GM19397 (cell line): ENCODE data around the gene CSNK1G1.
"Not testable (repeated sequence)": the region's sequence is repeated elsewhere in the genome, so short reads cannot be mapped to it uniquely, and the experiment has no call there.

Source experiments
- ATAC-seq: cut with Tn5 transposase; IDR thresholded peaks from one replicate; pipeline ENCODE4 v1.9.1; 2021; ENCODE audit warnings: mild to moderate bottlenecking, moderate library complexity; ENCODE audit not compliant: unreplicated experiment

The CSNK1G1 gene

DNA sequence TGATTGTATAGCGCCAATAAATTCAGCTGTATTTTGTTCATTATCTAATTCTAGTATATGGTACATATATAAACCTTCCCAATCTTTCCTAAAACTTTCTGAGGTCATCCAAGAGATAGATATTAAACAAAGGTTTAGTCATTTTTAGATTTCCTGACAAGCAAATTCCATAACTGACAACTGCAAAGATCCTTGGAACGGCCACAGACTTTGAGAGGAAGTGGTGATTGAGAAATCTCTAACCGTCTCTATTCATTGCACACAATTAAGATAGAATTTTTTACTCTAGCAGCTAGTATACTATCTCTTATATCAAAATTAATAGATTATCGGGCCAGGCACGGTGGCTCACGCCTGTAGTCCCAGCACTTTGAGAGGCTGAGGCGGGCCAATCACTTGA, 4.7 kb downstream of the CSNK1G1 start:
- ATAC-seq: no peak

DNA sequence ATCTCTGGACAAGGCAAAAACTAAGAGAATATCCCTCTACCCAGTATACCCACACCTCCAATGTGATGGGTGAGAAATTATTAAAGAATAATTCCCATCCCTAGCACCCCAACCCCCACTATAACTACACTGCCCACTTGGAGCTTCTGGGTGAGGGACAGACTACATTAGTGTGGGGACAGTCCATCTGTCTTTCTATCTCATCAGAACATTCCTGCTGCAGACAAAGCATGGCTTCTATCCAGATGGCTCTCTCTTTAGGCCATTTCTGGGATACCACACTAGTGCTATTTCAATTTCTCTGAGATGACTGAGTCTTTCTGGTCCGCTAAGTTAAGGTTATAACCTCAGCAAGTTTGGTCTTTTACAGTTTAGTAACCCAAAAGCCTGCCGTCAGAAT, 6.6 kb downstream of the CSNK1G1 start:
- no peak for ATAC-seq

DNA sequence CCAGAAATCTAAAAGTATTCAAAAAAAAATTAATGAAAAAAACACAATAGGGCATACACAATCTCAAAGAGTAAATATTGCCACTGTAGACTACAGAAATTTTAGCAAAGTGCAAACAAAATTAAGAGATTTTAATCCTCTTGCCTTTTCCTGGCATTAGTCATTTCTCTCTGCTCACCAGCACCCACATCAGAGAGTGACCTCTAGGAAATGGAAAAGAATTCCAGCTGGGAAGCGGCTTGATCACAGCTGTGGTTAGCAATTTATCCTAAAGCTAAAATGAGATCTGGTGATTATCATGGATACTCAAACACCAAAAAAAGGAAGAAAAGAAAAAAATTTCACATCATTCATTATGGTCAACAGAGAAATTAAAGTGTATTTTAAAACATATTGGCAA, 7.5 kb downstream of the CSNK1G1 start:
- no peak for ATAC-seq

DNA sequence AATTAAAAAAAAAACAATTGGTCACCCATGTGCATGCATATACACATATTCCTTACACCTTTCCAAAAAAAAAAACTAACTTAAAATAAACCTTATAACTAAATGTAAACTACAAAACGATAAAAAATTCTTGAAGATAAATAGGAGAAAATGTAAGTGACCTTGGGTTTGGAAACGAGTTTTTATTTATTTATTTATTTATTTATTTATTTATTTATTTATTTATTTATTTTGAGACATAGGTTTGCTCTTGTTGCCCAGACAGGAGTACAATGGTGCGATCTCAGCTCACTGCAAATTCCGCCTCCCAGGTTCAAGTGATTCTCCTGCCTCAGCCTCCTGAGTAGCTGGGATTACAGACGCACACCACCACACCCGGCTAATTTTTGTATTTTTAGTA, 9.7 kb downstream of the CSNK1G1 start:
- ATAC-seq: not testable (repeated sequence)

DNA sequence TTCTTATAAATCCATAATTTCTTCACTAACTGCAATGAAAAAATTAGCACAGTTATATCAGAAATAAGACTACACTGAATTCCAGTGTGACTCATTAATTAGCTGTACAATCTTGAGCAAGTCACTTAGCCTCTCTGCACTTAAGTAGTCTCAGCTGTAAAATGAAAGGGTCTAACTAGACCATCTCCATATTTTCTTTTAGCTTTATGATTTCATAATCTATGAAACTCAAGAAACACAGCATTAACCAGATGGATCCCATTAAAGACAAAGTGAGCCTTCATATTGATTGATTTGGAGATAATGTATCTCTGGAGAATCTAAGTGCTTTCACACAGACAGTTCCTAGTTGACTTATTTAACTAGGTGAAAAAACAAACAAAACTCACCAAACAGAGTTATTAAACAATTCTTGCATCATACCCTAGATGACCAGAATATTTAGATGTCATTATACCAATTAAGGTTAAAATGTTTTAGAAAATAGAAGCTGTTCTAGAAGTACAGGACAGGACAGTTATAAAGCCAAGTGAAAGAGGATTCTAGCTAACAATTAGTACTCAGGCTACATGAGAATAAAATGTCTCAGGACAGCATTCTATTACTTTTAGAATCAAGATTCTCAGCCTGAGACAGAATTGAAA, 11.2 kb downstream of the CSNK1G1 start:
- ATAC-seq: no peak

DNA sequence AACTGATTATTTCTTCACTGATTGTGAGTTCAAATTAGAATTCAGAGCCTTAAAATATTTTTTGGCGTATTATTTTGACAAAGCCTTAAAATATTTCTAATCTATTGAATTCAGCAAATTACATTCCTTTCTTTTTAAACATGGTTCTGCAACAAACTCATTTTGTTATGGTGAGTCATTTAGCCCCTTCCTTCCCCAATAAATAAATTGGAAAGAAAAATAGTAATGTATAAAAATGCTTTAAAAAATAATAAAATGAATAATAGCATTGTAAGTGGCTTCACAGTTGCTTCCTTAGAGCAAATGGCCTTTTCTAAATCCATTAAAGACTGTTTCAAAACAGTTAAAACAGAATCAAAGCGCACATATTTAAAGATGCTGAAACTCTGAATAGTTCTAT, 12.1 kb downstream of the CSNK1G1 start:
- no peak for ATAC-seq

DNA sequence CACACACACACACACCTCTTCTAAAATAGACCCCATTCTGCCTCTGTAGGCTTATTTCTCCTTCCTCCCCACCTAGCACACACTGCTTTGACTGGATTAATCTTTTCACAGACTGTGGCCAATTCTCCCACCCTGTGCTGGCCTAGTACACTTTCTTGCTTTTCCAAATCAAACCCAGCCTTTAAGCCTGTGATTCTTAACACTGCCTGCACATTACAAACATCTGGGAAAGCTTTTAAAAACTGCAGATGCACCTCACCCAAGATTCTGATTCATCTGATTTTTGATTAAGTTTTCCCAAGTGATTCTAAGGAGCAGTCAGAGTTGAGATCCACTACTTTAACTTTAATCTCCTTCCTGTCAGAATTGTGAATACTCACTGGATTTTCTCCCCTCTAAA, 12.8 kb downstream of the CSNK1G1 start:
- ATAC-seq: no peak

DNA sequence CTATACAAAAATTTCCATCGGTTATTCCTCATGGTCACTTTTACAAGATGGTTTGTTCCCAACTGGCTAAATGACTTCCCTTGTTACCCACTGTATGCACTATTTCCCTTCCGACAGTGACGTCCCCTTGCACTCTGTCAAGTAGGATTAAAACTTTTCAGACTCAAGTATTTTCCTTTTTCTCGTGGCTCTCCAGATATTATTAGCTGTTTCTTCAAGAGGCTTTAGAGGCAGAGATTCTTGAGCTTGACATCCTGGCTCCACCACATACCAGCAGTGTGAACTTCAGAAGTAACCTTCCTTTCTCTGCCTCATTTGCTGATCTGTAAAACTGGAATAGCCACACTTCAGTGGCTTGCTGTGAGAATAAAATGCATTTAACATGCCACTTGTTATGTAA, 14.0 kb downstream of the CSNK1G1 start:
- no peak for ATAC-seq

DNA sequence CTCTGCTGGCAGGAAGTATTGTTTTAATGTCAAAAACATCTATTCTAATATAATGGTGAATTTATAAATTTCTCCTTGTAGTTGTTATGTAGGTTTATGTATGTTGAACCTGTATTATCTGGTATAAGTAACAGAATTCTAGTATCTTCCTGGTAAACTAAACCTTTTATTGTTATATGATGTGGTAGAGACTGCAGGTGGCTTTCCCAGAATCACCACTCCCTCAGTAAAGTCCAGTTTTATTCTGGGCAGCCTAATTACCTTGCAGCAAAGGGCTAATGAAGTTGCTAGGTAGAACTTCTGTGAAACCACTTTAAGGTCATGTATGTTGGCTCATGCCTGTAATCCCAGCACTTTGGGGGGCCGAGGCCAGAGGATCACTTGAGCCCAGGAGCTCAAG, 15.6 kb downstream of the CSNK1G1 start:
- no peak for ATAC-seq

DNA sequence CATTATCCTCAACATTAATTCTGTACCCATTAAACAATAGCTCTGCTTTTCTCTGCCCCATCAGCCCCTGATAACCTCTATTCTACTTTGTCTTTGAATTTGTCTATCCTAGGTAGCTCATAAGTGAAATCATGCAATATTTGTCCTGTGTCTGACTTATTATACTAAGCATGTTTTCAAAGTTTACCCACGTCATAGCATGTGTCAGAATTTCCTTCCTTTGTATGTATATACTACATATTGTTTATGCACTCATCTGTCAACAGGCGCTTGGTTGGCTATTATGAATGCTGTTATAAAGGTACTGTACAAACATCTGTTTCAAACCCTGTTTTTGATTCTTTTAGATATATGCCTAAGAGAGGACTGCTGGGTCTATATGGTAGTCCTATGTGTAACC, 18.2 kb downstream of the CSNK1G1 start:
- ATAC-seq: no peak

DNA sequence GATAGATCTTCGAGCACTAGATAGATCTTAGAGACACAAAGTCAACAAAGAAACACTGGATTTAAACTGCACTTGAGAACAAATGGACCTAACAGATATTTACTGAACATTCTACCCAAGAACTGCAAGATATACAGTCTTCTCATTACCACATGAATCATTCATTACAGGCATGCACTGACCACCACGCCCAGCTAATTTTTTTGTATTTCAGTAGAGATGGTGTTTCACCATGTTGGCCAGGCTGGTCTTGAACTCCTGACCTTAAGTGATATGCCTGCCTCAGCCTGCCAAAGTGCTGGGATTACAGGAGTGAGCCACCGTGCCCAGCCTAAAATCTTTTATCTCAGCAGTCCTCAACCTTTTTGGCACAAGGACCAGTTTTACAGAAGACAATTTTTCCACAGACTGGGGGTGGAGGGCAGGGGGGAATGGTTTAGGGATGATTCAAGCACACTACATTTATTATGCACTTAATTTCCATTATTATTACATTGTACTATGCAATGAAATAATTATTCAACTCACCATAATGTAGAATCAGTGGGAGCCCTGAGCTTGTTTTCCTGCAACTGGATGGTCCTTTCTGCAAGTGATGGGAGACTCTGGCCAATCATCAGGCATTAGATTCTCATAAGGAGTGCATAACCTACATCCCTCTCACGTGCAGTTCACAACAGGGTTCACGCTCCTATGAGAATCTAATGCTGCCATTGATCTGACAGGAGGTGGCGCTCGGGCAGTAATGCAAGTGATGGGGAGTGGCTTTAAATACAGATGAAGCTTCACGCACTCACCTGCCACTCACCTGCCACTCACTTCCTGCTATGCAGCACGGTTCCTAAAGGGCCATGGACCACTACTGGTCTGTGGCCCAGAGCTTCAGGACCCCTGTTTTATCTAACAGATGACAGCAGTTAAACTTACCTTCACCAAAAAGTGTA, 21.7 kb downstream of the CSNK1G1 start:
- ATAC-seq: no peak

DNA sequence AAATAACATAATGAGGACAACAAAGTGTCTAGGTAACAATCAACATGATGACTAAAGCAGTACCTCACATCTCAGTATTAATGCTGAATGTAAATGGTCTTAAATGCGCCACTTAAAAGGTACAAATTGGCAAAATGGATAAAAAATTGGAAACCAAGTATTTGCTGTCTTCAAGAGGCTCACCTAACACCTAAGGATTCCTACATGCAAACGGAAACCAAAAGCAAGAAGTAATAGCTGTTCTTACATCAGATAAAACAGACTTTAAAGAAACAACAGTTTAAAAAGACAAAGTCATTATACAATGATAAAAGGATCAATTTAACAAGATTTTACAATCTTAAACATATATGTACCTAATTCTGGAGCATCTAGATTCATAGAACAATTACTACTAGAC, 22.5 kb downstream of the CSNK1G1 start:
- ATAC-seq: no peak

DNA sequence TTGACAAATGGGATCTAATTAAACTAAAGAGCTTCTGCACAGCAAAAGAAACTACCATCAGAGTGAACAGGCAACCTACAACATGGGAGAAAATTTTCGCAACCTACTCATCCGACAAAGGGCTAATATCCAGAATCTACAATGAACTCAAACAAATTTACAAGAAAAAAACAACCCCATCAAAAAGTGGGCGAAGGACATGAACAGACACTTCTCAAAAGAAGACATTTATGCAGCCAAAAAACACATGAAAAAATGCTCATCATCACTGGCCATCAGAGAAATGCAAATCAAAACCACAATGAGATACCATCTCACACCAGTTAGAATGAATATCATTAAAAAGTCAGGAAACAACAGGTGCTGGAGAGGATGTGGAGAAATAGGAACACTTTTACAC, 24.3 kb downstream of the CSNK1G1 start:
- not testable (repeated sequence) for ATAC-seq

DNA sequence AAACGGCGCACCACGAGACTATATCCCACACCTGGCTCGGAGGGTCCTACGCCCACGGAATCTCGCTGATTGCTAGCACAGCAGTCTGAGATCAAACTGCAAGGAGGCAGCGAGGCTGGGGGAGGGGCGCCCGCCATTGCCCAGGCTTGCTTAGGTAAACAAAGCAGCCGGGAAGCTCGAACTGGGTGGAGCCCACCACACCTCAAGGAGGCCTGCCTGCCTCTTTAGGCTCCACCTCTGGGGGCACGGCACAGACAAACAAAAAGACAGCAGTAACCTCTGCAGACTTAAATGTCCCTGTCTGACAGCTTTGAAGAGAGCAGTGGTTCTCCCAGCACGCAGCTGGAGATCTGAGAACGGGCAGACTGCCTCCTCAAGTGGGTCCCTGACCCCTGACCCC, 29.0 kb downstream of the CSNK1G1 start:
- not testable (repeated sequence) for ATAC-seq

DNA sequence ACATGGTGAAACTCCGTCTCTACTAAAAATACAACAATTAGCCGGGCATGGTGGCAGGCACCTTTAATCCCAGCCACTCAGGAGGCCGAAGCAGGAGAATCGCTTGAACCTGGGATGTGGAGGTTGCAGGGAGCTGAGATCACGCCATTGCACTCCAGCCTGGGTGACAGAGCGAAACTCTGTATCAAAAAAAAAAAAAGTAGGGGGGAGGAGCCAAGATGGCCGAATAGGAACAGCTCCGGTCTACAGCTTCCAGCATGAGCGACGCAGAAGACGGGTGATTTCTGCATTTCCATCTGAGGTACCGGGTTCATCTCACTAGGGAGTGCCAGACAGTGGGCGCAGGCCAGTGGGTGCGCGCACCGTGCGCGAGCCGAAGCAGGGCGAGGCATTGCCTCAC, 29.5 kb downstream of the CSNK1G1 start:
- not testable (repeated sequence) for ATAC-seq

DNA sequence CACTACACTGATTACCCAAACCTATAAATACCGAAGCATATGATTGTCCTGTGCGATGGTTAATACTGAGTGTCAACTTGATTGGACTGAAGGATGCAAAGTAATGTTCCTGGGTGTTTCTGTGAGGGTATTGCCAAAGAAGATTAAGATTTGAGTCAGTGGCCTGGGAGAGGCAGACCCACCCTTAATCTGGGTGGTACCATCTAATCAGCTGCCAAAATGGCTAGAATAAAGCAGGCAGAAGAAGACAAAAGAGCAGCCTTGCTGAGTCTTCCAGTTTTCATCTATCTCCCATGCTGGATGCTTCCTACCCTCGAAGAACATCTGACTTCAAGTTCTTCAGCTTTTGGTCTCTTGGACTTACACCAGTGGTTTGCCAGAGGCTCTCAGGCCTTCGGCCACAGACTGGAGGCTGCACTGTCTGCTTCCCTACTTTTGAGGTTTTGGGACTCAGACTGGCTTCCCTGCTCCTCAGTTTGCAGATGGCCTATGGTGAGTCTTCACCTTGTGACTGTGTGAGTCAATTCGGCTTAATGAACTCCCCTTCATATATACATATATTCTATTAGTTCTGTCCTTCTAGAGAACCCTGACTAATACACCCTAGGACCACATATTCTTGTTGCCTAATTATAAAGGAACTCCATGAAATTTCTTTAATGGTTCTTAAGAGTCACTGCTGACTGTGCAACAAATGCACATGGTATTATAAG, 31.7 kb downstream of the CSNK1G1 start:
- ATAC-seq: no peak

DNA sequence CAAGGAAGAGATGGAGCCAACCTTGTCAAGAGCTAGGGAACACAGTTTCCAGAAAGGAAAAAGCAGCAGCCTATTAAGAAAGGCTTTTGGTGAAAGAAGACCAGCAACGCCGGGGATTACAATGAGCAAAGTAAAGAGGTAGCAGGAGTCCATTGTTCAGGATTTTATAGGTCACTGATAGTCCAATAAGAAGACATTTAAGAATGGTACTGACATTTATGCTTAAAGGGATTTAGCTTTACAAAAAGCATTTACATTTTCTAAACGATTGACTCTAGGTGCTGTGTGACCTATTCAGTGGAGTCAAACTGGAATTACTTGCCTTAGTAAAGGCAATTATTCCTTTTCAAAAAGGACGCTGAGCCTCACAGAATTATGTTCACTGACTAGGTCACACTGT, 40.8 kb downstream of the CSNK1G1 start:
- ATAC-seq: no peak

DNA sequence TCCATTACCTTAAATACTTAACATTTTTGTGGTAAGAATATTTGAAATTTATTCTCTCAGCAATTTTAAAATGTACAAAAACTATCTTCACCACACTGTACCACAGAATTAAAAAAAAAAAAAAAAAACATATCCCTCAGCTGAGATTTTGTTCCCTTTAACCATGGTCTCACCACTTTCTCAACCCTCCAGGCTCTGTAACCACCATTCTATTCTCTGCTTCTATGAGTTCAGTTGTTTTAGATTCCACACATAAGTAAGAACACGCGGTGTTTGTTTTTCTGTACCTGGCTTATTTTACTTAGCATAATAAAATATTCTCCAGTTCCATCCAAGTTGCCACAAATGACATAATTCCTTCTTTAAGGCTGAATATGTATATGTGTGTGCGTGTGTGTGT, 41.5 kb downstream of the CSNK1G1 start:
- no peak for ATAC-seq

DNA sequence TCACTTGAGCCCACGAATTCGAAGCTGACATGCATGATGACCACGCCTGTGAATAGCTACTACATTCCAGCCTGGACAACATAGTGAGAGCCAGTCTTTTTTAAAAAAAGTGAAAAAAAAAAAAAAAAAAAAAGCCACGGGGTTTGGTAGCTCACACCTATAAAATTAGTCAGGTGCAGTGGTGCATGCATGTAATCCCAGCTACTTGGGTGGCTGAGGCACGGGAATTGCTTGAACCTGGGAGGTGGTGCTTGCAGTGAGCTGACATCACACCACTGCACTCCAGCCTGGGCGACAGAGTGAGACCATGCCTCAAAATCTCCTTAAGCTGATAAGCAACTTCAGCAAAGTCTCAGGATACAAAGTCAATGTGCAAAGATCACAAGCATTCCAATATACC, 44.4 kb downstream of the CSNK1G1 start:
- no peak for ATAC-seq

DNA sequence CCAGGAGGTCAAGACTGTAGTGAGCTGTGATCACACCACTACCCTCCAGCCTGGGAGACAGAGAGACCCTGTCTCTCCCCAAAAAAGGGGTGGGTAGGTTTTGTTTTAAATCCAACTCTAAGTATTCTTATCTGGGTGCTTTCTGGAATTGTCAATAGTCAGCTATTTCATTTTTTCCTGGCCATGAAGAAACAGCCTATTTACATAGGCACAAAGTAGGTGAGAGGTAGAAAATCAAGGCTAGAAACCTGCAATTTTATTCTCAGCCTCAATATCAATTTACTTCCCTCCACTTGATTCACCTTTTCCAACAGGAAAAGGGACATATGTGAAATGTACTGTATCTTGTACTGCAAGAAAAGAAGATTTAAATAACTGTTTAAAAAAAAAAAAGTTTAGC, 45.9 kb downstream of the CSNK1G1 start:
- no peak for ATAC-seq

DNA sequence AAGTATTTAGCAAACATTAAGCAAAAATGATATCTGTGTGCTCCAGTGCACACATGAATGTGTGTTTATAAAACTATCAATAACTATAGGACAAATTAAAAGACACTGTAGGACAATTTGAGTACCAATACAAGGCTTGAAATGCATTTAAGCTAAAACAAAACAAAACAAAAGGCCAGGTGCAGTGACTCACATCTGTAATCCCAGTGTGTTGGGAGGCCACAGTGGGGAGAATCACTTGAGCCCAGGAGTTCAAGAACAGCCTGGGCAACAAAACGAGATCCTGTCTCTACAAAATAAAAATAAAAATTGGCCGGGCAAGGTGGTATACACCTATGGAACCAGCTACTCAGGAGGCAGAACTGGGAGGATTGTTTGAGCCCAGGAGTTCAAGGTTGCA, 50.7 kb downstream of the CSNK1G1 start:
- no peak for ATAC-seq

DNA sequence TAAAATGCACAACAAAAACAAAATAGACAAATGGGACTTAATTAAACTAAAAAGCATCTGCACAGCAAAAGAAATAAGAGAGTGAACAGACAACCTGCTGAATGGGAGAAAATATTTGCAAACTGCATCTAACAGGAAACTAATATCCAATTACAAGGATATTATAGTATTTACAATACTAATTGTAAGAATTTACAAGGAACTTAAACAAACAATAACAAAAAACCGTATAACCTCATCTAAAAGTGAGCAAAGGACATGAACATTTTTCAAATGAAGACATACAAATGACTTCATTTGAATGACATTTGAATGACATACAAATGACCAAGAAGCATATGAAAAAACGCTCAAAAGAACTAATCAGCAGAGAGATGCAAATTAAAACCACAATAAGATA, 66.4 kb downstream of the CSNK1G1 start:
- ATAC-seq: no peak
